ENCODE data around the gene WDR35.

WDR35 gene

DNA sequence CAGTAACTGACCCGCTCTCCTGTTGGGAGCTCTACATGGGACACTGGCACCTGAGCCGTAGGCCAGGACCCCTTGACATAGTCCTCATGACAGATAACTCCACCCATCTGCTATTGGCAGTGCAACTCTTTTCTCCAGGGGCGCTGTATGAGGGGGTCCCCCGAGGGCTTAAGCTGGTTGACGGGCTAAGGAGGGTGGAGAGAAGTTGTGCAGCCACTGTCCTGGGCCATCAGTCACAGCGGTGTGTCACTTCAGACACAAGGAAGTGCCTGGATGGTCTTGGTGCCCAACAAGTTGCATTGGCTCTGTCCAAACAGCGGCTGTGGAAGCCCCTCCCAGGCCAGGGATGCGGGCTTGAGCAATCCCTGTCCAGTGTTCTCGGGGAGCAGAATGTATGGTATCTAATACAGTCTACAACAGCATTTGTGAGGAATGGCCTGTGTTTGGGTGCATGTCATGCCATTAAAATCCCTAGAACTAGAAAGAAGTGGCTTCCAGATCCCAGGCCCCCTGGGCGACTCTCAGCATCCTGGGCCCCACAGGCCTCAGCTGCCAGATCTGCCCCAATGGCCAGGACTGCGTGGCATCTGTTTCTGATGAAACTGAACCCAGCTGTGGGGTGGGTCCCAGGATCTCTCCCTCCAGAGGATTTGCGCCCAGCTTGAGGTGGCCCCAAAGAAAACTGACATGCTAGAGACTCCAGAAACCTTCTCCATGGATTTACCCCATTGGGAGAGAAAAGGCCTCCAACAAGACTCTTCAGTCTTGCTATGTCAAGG is 111.4 kb downstream of the WDR35 start:
- no peak for TF ChIP-seq CTCF (IDR thresholded peaks at IDR 0.05)
- Histone ChIP-seq H3K9me3 (no peaks in the 10 kb centered on the region), H3K36me3 (no peaks in the 10 kb centered on the region), H3K4me3 (no peak overlapping the region), H3K27me3 (no peaks in the 10 kb centered on the region), H3K27ac (no peak overlapping the region), H3K4me1 (no peaks in the 10 kb centered on the region)
- no peak for DNase-seq
- intact Hi-C loops (cut with DNase I; ENCODE audit: low total_unique reads): no loop called here

GRCh38 chr2:19876751-19877150 is 113.2 kb downstream of the WDR35 start:
- no peaks in the 10 kb centered on the region for H3K4me1 ChIP-seq
- no peak for TF ChIP-seq CTCF (IDR thresholded peaks at IDR 0.05)
- intact Hi-C loops (cut with DNase I; ENCODE audit: low total_unique reads): no loop called here
- no peaks in the 10 kb centered on the region for H3K36me3 ChIP-seq
- no peak for DNase-seq
- H3K9me3 ChIP-seq: no peaks in the 10 kb centered on the region
- no peak overlapping the region for H3K4me3 ChIP-seq
- H3K27me3 ChIP-seq: no peaks in the 10 kb centered on the region
- no peak overlapping the region for H3K27ac ChIP-seq

DNA sequence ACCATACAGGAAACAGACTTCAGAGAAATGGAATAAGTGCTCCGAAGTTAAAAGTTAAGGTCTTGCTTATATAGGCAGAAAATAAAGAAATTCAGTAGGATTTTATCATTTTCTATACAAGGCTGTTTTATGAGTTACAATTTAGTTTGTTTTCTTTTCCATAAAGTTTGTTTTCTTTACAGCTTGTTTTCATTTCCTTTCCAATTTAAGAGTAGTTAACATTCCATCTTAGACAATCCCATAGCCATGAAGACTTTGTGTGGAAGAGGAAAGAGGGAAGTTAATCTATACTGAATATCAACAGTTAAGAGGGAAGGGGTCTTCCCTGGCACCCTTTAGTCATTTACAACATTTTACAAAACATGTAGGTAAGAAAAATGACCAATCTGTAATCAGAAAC is 114.6 kb downstream of the WDR35 start:
- no peaks in the 10 kb centered on the region for H3K27me3 ChIP-seq

DNA sequence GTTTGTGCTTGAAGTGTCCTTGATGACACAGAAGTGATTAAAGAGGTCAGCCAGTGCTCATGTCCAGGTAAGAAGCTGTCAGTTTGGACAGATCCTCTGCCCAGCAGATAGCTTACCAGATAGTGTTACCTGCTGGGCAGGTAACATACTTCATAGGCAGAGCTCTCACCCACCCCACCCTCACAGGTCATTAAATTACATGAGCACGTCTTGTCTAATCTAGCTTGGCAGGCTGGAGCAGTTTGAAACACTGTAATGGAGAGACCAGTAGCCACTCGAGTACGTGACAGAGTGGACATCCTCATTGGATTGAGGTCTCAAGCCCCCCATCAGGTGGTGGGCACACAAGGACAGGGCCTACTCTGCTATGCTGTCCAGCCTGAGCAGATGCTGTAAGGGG is 115.2 kb downstream of the WDR35 start:
- no peak for DNase-seq

More for the DNA sequence above, 114.6 kb downstream of the WDR35 start:
- intact Hi-C loops (cut with DNase I; ENCODE audit: low total_unique reads): no loop called here
- H3K27ac ChIP-seq: no peak overlapping the region
- no peaks in the 10 kb centered on the region for H3K4me1 ChIP-seq
- no peaks in the 10 kb centered on the region for H3K9me3 ChIP-seq
- H3K36me3 ChIP-seq: no peaks in the 10 kb centered on the region
- no peak for DNase-seq
- no peak for TF ChIP-seq CTCF (IDR thresholded peaks at IDR 0.05)
- no peak overlapping the region for H3K4me3 ChIP-seq

DNA sequence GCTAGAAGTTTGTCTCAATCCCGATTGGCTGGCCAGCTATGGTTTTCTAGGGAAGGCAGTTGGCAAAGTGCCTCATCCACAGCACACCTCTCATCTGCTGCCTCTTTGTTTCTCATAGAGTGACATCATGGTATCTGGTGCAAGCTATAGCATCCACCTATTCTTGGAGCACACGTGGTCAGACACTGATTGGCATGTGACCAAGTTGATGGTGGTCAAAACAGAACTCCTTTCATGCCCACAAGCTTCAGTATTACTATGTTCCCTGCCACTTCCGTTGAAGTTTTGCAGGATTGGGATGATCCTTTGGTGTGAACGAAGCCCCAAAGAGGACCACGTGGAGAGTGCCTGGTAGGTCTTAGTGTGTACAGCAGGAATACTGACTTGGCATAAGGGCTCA is 116.9 kb downstream of the WDR35 start:
- Histone ChIP-seq H3K27me3 (no peaks in the 10 kb centered on the region), H3K36me3 (no peaks in the 10 kb centered on the region), H3K4me3 (no peak overlapping the region), H3K9me3 (no peaks in the 10 kb centered on the region), H3K27ac (no peak overlapping the region), H3K4me1 (peaks cover 0 to 12% (median 9%) of the 10 kb centered on the region in 4 donors)
- no peak for DNase-seq
- TF ChIP-seq CTCF (IDR thresholded peaks at IDR 0.05): no peak
- intact Hi-C loops (cut with DNase I; ENCODE audit: low total_unique reads): no loop called here

More for the DNA sequence above, 115.2 kb downstream of the WDR35 start:
- Histone ChIP-seq H3K4me3 (no peak overlapping the region), H3K27me3 (no peaks in the 10 kb centered on the region), H3K9me3 (no peaks in the 10 kb centered on the region), H3K36me3 (no peaks in the 10 kb centered on the region), H3K4me1 (no peaks in the 10 kb centered on the region), H3K27ac (no peak overlapping the region)
- TF ChIP-seq CTCF (IDR thresholded peaks at IDR 0.05): no peak
- intact Hi-C loops (cut with DNase I; ENCODE audit: low total_unique reads): no loop called here
